H9 (cell line): ENCODE measurements around the gene MESD. TPM values are rescaled to one million over a fixed set of nuclear protein-coding genes. Genes with fewer than 3 reads are reported as not detected.

Experiments used
- DNase-seq: peaks from one replicate; pipeline ENCODE4 v3.0.0-alpha.2; 2017
- H2AFZ ChIP-seq: one replicate; pipeline ENCODE4 v1.6.1; 2013; ENCODE audit warnings: mild to moderate bottlenecking, low read length, control low read depth, moderate library complexity
- H2AK5ac ChIP-seq: 2 replicates; pipeline ENCODE4 v1.6.1; 2013; ENCODE audit warnings: low read length, control low read depth, mixed read lengths; ENCODE audit not compliant: insufficient read length
- H2BK120ac ChIP-seq: one replicate; pipeline ENCODE4 v1.6.1; 2013; ENCODE audit warnings: low read depth, mild to moderate bottlenecking, low read length, control low read depth, inconsistent platforms; ENCODE audit not compliant: poor library complexity, severe bottlenecking
- H2BK12ac ChIP-seq: 2 replicates; pipeline ENCODE4 v1.6.1; 2013; ENCODE audit warnings: low read length, control low read depth, mixed read lengths, low read depth; ENCODE audit not compliant: insufficient read length
- H2BK15ac ChIP-seq: 2 replicates; pipeline ENCODE4 v1.6.1; 2013; ENCODE audit warnings: low read depth, low read length, control low read depth
- H2BK20ac ChIP-seq: one replicate; pipeline ENCODE4 v1.6.1; 2013; ENCODE audit warnings: low read depth, mild to moderate bottlenecking, low read length, control low read depth, inconsistent platforms; ENCODE audit not compliant: poor library complexity, severe bottlenecking
- H2BK5ac ChIP-seq: 2 replicates; pipeline ENCODE4 v1.6.1; 2013; ENCODE audit warnings: low read length, control low read depth, mixed read lengths; ENCODE audit not compliant: insufficient read length
- H3K14ac ChIP-seq: 2 replicates; pipeline ENCODE4 v1.6.1; 2013; ENCODE audit warnings: low read length, control low read depth; ENCODE audit not compliant: insufficient read depth
- H3K18ac ChIP-seq: 2 replicates; pipeline ENCODE4 v1.6.1; 2013; ENCODE audit warnings: low read depth, mild to moderate bottlenecking, mixed read lengths, low read length, control low read depth; ENCODE audit not compliant: insufficient read length
- H3K23ac ChIP-seq: 2 replicates; pipeline ENCODE4 v1.6.1; 2013; ENCODE audit warnings: low read length, control low read depth, mixed read lengths, low read depth; ENCODE audit not compliant: insufficient read length
- H3K23me2 ChIP-seq: 2 replicates; pipeline ENCODE4 v1.6.1; 2013; ENCODE audit warnings: low read depth, mild to moderate bottlenecking, mixed read lengths, low read length, control low read depth; ENCODE audit not compliant: insufficient read length, poor library complexity, severe bottlenecking
- H3K27ac ChIP-seq: 2 replicates; pipeline ENCODE4 v1.5.1; 2013; ENCODE audit warnings: low read length, control low read depth, mixed read lengths, low read depth; ENCODE audit not compliant: insufficient read length
- H3K27me3 ChIP-seq: 2 replicates; pipeline ENCODE4 v1.6.1; 2013; ENCODE audit warnings: low read length, control low read depth, inconsistent platforms; ENCODE audit not compliant: insufficient read depth
- H3K4ac ChIP-seq: 2 replicates; pipeline ENCODE4 v1.6.1; 2013; ENCODE audit warnings: low read depth, mild to moderate bottlenecking, control low read depth, inconsistent platforms, low read length, moderate library complexity
- H3K4me1 ChIP-seq: 2 replicates; pipeline ENCODE4 v1.6.1; 2013; ENCODE audit warnings: low read length, control low read depth, inconsistent platforms; ENCODE audit not compliant: insufficient read depth
- H3K4me2 ChIP-seq: 2 replicates; pipeline ENCODE4 v1.6.1; 2013; ENCODE audit warnings: low read length, control low read depth, mixed read lengths; ENCODE audit not compliant: insufficient read length, insufficient read depth
- H3K56ac ChIP-seq: 2 replicates; pipeline ENCODE4 v1.6.1; 2013; ENCODE audit warnings: low read depth, mild to moderate bottlenecking, mixed read lengths, low read length, control low read depth; ENCODE audit not compliant: insufficient read length
- H3K79me1 ChIP-seq: 2 replicates; pipeline ENCODE4 v1.6.1; 2013; ENCODE audit warnings: low read depth, mild to moderate bottlenecking, moderate library complexity, low read length, control low read depth, inconsistent platforms; ENCODE audit not compliant: insufficient read depth, poor library complexity, severe bottlenecking
- H3K79me2 ChIP-seq: 2 replicates; pipeline ENCODE4 v1.6.1; 2013; ENCODE audit warnings: low read length, control low read depth, inconsistent platforms; ENCODE audit not compliant: insufficient read depth
- H3K9ac ChIP-seq: 2 replicates; pipeline ENCODE4 v1.6.1; 2013; ENCODE audit warnings: low read length, control low read depth, mixed read lengths; ENCODE audit not compliant: insufficient read length; ENCODE audit errors: extremely low read depth
- H3K9me3 ChIP-seq: one replicate; pipeline ENCODE4 v1.6.1; 2013; ENCODE audit warnings: low read depth, low read length, inconsistent platforms; ENCODE audit not compliant: control insufficient read depth
- H3T11ph ChIP-seq: one replicate; pipeline ENCODE4 v1.6.1; 2013; ENCODE audit warnings: mild to moderate bottlenecking, low read length, control low read depth, inconsistent platforms
- H4K20me1 ChIP-seq: one replicate; pipeline ENCODE4 v1.6.1; 2013; ENCODE audit not compliant: control insufficient read depth, insufficient read length, insufficient read depth
- H4K5ac ChIP-seq: 2 replicates; pipeline ENCODE4 v1.6.1; 2013; ENCODE audit warnings: low read depth, mild to moderate bottlenecking, mixed read lengths, low read length, control low read depth; ENCODE audit not compliant: insufficient read length
- H4K8ac ChIP-seq: replicated peaks from 2 replicates; pipeline ENCODE4 v1.6.1; 2013; ENCODE audit warnings: low read length, control low read depth, mixed read lengths, low read depth; ENCODE audit not compliant: insufficient read length
- H4K91ac ChIP-seq: 2 replicates; pipeline ENCODE4 v1.6.1; 2013; ENCODE audit warnings: low read depth, mild to moderate bottlenecking, moderate library complexity, mixed read lengths, low read length, control low read depth; ENCODE audit not compliant: insufficient read length
- H3K27ac Mint-ChIP-seq, 3 experiments: 2 replicates in 2 of 3; 3 replicates in 1 of 3; pipeline ENCODE4 v1.8.0; 2020 to 2021; ENCODE audit warnings: mixed read lengths in 3 of 3, mild to moderate bottlenecking in 1 of 3, moderate library complexity in 1 of 3
- H3K27me3 Mint-ChIP-seq: 2 replicates; pipeline ENCODE4 v1.8.0; 2021; ENCODE audit warnings: low read depth, mild to moderate bottlenecking, moderate library complexity, mixed read lengths
- H3K36me3 Mint-ChIP-seq, 3 experiments: 2 replicates in 2 of 3; 3 replicates in 1 of 3; pipeline ENCODE4 v1.8.0; 2020 to 2021; ENCODE audit warnings: low read depth in 3 of 3, mixed read lengths in 3 of 3; ENCODE audit not compliant: insufficient read depth in 1 of 3
- H3K4me1 Mint-ChIP-seq, 2 experiments: 2 replicates each; pipeline ENCODE4 v1.8.0; 2020; ENCODE audit warnings: mixed read lengths in 2 of 2
- H3K4me3 Mint-ChIP-seq, 2 experiments: 2 replicates in 1 of 2; 3 replicates in 1 of 2; pipeline ENCODE4 v1.8.0; 2020 to 2021; ENCODE audit warnings: mild to moderate bottlenecking in 2 of 2, mixed read lengths in 2 of 2, moderate library complexity in 1 of 2
- H3K9me3 Mint-ChIP-seq, 2 experiments: 2 replicates in 1 of 2; 3 replicates in 1 of 2; pipeline ENCODE4 v1.8.0; 2020; ENCODE audit warnings: mild to moderate bottlenecking in 2 of 2, mixed read lengths in 2 of 2, moderate library complexity in 1 of 2
- CTCF ChIP-seq: fragments of 200-600 bp; sonication (generic); conservative IDR thresholded peaks from 3 replicates; pipeline ENCODE4 v1.8.0; 2021; ENCODE audit warnings: antibody characterized with exemption, mild to moderate bottlenecking
- WGBS: extraction: QIAGEN DNeasy Blood & Tissue Kit; methylation state at CpG from one replicate; pipeline ENCODE4 v1.1.7; 2013; ENCODE audit warnings: missing lambda C conversion rate, low lambda C conversion rate, mixed read lengths; ENCODE audit not compliant: insufficient read length; ENCODE audit errors: extremely low coverage; 5-methylcytosine and 5-hydroxymethylcytosine counted together
- total RNA-seq: library from RNA; stranded (reverse); gene quantifications from 2 replicates; pipeline ENCODE4 v1.2.1, GENCODE V29; 2021

Gene MESD
- total RNA-seq, 1 experiment from 2014 or later = 29.1 TPM

GRCh38 chr15:80932513-80932815 lies 57.2 kb downstream of the MESD start:
- no peak overlapping the region for H2BK120ac ChIP-seq
- H3K79me2 ChIP-seq = no peaks in the 10 kb centered on the region
- no peak overlapping the region for H2BK15ac ChIP-seq
- no peaks in the 10 kb centered on the region for H3K9me3 ChIP-seq
- no peak overlapping the region for H4K5ac ChIP-seq
- no peaks in the 10 kb centered on the region for H3K27me3 ChIP-seq
- no peak overlapping the region for H2BK20ac ChIP-seq
- no peak overlapping the region for H3K14ac ChIP-seq
- TF ChIP-seq CTCF = no peak
- no peaks in the 10 kb centered on the region; the same call in 1 of the 2 replicates for H3K4me1 ChIP-seq
- H3K4me1 Mint-ChIP-seq = peaks cover 6 to 7% of the 10 kb centered on the region in 2 experiments
- H4K91ac ChIP-seq = no peak overlapping the region
- no peak overlapping the region for H3K18ac ChIP-seq
- no peaks in the 10 kb centered on the region for H3K27me3 Mint-ChIP-seq
- no peak overlapping the region; a peak in 1 of 7 replicates for H3K27ac Mint-ChIP-seq
- no peaks in the 10 kb centered on the region for H3K23me2 ChIP-seq
- H2BK5ac ChIP-seq = no peak overlapping the region
- no peak overlapping the region for H3T11ph ChIP-seq
- H4K20me1 ChIP-seq = no peaks in the 10 kb centered on the region
- DNase-seq = no peak
- H3K79me1 ChIP-seq = no peaks in the 10 kb centered on the region
- no peak overlapping the region for H3K4me2 ChIP-seq
- no peak overlapping the region for H4K8ac ChIP-seq
- H3K27ac ChIP-seq = no peak overlapping the region
- H3K56ac ChIP-seq = no peak overlapping the region
- no peaks in the 10 kb centered on the region for H3K9me3 Mint-ChIP-seq
- H2BK12ac ChIP-seq = no peak overlapping the region
- H3K9ac ChIP-seq = no peak overlapping the region
- no peak overlapping the region for H3K4me3 Mint-ChIP-seq
- no peak overlapping the region for H2AFZ ChIP-seq
- H3K23ac ChIP-seq = no peak overlapping the region
- H2AK5ac ChIP-seq = no peak overlapping the region
- no CpG with 5 or more reads among the region's 5 CpGs for WGBS
- no peak overlapping the region for H3K4ac ChIP-seq
- H3K36me3 Mint-ChIP-seq = no peaks in the 10 kb centered on the region; a peak in 3 of 7 replicates
